Choroid plexus epithelial cell (primary cell): ENCODE results near the gene PLCB1.

Experiments
- DNase-seq: peaks from one replicate; pipeline ENCODE4 v3.0.0-alpha.2; 2010; ENCODE audit warnings: low read depth
- H3K4me3 ChIP-seq: 2 replicates; pipeline ENCODE4 v1.5.1; 2011; ENCODE audit warnings: low read depth, mild to moderate bottlenecking, control low read depth, low read length, moderate library complexity
- CTCF ChIP-seq: conservative IDR thresholded peaks from 2 replicates; pipeline ENCODE4 v1.5.1; 2011; ENCODE audit warnings: low read depth, mild to moderate bottlenecking, control low read depth, inconsistent platforms, low read length, moderate library complexity

The PLCB1 gene

GRCh38 chr20:8320306-8320705, 188.2 kb downstream of the PLCB1 start:
- TF ChIP-seq CTCF, result no peak
- no peak for DNase-seq
- no peak overlapping the region for H3K4me3 ChIP-seq

GRCh38 chr20:8321001-8321400, 188.9 kb downstream of the PLCB1 start:
- no peak for TF ChIP-seq CTCF
- no peak overlapping the region for H3K4me3 ChIP-seq
- no peak for DNase-seq

- no peak for TF ChIP-seq CTCF
- H3K4me3 ChIP-seq, result no peak overlapping the region
- DNase-seq, result no peak
Measured at GRCh38 chr20:8322662-8323217, 190.7 kb downstream of the PLCB1 start.

- DNase-seq, result no peak
- TF ChIP-seq CTCF, result no peak
- H3K4me3 ChIP-seq, result no peak overlapping the region
Measured at GRCh38 chr20:8326191-8326590, 194.1 kb downstream of the PLCB1 start.

GRCh38 chr20:8326899-8327298, 194.8 kb downstream of the PLCB1 start:
- DNase-seq, result no peak
- H3K4me3 ChIP-seq, result no peak overlapping the region
- TF ChIP-seq CTCF, result no peak

- no peak overlapping the region for H3K4me3 ChIP-seq
- DNase-seq, result no peak
- TF ChIP-seq CTCF, result no peak
Measured at GRCh38 chr20:8328189-8328588, 196.1 kb downstream of the PLCB1 start.

GRCh38 chr20:8330319-8330784, 198.3 kb downstream of the PLCB1 start:
- DNase-seq, result peak; percentile 7
- H3K4me3 ChIP-seq, result no peak overlapping the region
- no peak for TF ChIP-seq CTCF
